Measurements from ENCODE around the gene C17orf75.
"Not testable (repeated sequence)": the region's sequence is repeated elsewhere in the genome, so short reads cannot be mapped to it uniquely, and the experiment has no call there.

Gene C17orf75, protein sequence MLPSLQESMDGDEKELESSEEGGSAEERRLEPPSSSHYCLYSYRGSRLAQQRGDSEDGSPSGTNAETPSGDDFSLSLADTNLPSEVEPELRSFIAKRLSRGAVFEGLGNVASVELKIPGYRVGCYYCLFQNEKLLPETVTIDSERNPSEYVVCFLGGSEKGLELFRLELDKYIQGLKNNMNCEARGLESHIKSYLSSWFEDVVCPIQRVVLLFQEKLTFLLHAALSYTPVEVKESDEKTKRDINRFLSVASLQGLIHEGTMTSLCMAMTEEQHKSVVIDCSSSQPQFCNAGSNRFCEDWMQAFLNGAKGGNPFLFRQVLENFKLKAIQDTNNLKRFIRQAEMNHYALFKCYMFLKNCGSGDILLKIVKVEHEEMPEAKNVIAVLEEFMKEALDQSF

GRCh38 chr17:32341857-32342602, at the start of gene C17orf75:
Gene C17orf75, minus strand, starts transcription at chr17:32342173. Its CDS starts 34 bp downstream, at chr17:32342139.
- intact Hi-C loops (cut with micrococcal nuclease): no loop called here
- peaks cover 11% of the 10 kb centered on the region for H3K36me3 Mint-ChIP-seq (ENCODE audit: low read depth)
- H3K27ac Mint-ChIP-seq: peak within 1 kb of the TSS; percentile 100
- no peaks in the 10 kb centered on the region for H3K27me3 Mint-ChIP-seq
- no peaks in the 10 kb centered on the region for H3K9me3 Mint-ChIP-seq
- H3K4me1 Mint-ChIP-seq (ENCODE audit: low read depth): peaks cover 59% of the 10 kb centered on the region
- peak within 1 kb of the TSS; percentile 97 for H3K4me3 Mint-ChIP-seq

- Mint-ChIP-seq H3K36me3 (ENCODE audit: low read depth) (peaks cover 47% of the 10 kb centered on the region), H3K9me3 (no peaks in the 10 kb centered on the region), H3K27me3 (no peaks in the 10 kb centered on the region), H3K27ac (no peak overlapping the region), H3K4me1 (ENCODE audit: low read depth) (peaks cover 17% of the 10 kb centered on the region), H3K4me3 (no peak overlapping the region)
- intact Hi-C loops (cut with micrococcal nuclease): no loop called here
These were observed 46.9 kb upstream of the C17orf75 start for GRCh38 chr17:32388613-32389459.

GRCh38 chr17:32388128-32388527, 46.2 kb upstream of the C17orf75 start:
- H3K9me3 Mint-ChIP-seq; intact Hi-C loops (cut with micrococcal nuclease); H3K27me3 Mint-ChIP-seq; H3K27ac Mint-ChIP-seq; H3K4me3 Mint-ChIP-seq: not testable (repeated sequence)
- H3K36me3 Mint-ChIP-seq (ENCODE audit: low read depth): peaks cover 54% of the 10 kb centered on the region
- H3K4me1 Mint-ChIP-seq (ENCODE audit: low read depth): peaks cover 17% of the 10 kb centered on the region

GRCh38 chr17:32386844-32387243, 44.9 kb upstream of the C17orf75 start:
- Mint-ChIP-seq H3K36me3 (ENCODE audit: low read depth) (peaks cover 66% of the 10 kb centered on the region), H3K4me3 (no peak overlapping the region), H3K4me1 (ENCODE audit: low read depth) (peaks cover 26% of the 10 kb centered on the region), H3K27ac (no peak overlapping the region), H3K27me3 (no peaks in the 10 kb centered on the region), H3K9me3 (no peaks in the 10 kb centered on the region)
- intact Hi-C loops (cut with micrococcal nuclease): loop anchor here (1.0 kb wide), 1 partner anchor 10 kb away; no protein-coding TSS in a partner anchor

DNA sequence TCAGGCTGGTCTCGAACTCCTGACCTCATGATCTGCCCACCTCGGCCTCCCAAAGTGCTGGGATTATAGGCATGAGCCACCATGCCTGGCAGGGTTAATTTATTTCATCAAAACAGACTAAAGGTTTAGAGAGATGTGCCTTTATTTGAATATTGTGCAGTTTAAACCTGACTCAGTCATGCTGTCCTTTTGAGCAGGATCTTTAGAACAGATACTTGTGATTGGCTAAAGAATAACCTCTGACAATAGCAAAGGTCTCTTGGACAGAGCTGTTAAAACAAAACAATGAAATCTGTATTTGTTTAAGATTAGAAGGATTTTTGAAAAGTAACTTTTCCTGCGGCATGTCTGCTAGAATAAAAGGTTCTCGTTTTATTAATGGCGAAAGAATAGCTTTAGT, 44.0 kb upstream of the C17orf75 start:
- intact Hi-C loops (cut with micrococcal nuclease): no loop called here
- Mint-ChIP-seq H3K27ac (no peak overlapping the region), H3K36me3 (ENCODE audit: low read depth) (peaks cover 73% of the 10 kb centered on the region), H3K27me3 (no peaks in the 10 kb centered on the region), H3K4me1 (ENCODE audit: low read depth) (peaks cover 26% of the 10 kb centered on the region), H3K4me3 (no peak overlapping the region), H3K9me3 (no peaks in the 10 kb centered on the region)

DNA sequence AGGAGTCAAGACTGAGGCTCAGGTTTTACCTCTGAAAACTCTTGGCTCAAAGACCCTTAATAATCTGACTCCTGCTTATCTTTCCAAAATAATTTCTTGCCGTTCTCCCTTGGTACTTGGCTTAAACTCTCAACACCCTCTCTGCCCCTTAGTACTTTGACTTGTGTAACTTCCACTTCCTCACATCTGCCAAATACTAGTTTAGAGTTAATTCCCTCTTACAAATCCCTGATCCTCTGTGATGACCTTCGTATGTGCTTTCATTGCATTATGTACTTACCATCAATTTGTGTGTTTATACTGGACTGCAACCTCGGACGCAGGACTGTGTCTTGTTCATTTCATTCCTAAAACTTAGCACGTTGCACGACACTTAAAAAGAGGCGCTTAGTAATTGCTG, 43.1 kb upstream of the C17orf75 start:
- Mint-ChIP-seq H3K9me3 (no peaks in the 10 kb centered on the region), H3K4me1 (ENCODE audit: low read depth) (peaks cover 26% of the 10 kb centered on the region), H3K27me3 (no peaks in the 10 kb centered on the region), H3K36me3 (ENCODE audit: low read depth) (peaks cover 80% of the 10 kb centered on the region), H3K27ac (no peak overlapping the region), H3K4me3 (no peak overlapping the region)
- intact Hi-C loops (cut with micrococcal nuclease): no loop called here

DNA sequence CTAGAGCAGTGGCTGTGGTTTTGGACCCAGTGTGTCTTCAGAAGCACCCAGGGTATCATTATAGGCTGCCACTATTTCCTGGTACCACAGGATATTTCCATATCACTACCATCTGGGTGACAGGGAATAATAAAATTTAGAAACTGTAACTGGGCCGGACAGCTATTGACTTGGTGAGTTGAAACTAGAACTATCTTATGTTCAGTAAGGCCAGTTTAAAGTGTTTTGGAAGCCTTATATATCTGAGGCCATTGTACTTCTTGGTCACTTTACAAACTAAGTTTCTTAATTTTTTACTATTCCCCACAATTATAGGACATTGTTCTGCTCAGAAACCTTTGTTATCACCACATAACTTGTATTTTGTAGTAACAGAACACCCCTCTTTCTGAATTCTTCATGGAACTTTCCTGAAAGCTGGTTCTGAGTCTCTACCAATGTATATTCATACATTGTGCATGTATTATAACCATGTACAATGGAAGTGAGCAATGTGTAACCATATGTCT, 42.0 kb upstream of the C17orf75 start:
- Mint-ChIP-seq H3K4me1 (ENCODE audit: low read depth) (peaks cover 26% of the 10 kb centered on the region), H3K27me3 (no peaks in the 10 kb centered on the region), H3K27ac (no peak overlapping the region), H3K4me3 (no peak overlapping the region), H3K36me3 (ENCODE audit: low read depth) (peaks cover 83% of the 10 kb centered on the region), H3K9me3 (no peaks in the 10 kb centered on the region)
- intact Hi-C loops (cut with micrococcal nuclease): no loop called here

DNA sequence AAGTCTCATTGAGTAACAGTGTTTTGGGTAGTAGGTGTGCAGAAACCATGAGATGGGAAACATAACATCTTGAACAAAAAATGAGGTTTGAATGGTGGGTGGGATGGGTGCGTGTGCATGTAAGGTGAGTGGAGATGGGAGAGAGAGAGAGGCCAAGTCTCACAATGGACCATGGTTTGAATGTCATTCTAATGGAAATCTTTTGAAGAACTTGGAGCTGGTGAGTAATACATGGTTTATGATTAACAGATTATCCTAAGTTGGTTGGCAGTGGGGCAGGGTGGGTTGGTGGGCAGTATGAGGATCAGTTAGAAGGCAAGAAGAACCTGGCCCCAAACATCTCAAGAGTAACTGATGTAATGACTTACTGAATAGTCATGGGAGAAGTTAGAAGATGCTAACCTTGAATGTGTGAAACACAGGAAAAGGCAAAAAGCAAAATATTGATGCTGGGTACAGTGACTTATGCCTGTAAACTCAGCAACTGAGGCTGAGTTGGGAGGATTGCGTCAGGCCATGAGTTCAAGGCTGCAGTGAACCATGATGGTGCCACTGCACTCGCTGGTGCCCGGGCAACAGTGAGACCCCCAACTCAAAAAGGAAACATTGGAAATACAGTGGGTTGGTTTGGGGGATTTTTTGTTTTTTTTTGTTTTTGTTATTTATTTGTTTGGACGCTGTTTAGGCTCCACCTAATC, 40.7 kb upstream of the C17orf75 start:
- intact Hi-C loops (cut with micrococcal nuclease): no loop called here
- no peak overlapping the region for H3K4me3 Mint-ChIP-seq
- no peaks in the 10 kb centered on the region for H3K27me3 Mint-ChIP-seq
- H3K9me3 Mint-ChIP-seq: no peaks in the 10 kb centered on the region
- peaks cover 84% of the 10 kb centered on the region for H3K36me3 Mint-ChIP-seq (ENCODE audit: low read depth)
- peaks cover 26% of the 10 kb centered on the region for H3K4me1 Mint-ChIP-seq (ENCODE audit: low read depth)
- H3K27ac Mint-ChIP-seq: no peak overlapping the region

- Mint-ChIP-seq H3K9me3 (no peaks in the 10 kb centered on the region), H3K4me3 (no peak overlapping the region), H3K4me1 (ENCODE audit: low read depth) (peaks cover 5% of the 10 kb centered on the region), H3K36me3 (ENCODE audit: low read depth) (peaks cover 90% of the 10 kb centered on the region), H3K27me3 (no peaks in the 10 kb centered on the region), H3K27ac (no peak overlapping the region)
- intact Hi-C loops (cut with micrococcal nuclease): no loop called here
These were observed 28.5 kb upstream of the C17orf75 start for GRCh38 chr17:32370426-32370825.

DNA sequence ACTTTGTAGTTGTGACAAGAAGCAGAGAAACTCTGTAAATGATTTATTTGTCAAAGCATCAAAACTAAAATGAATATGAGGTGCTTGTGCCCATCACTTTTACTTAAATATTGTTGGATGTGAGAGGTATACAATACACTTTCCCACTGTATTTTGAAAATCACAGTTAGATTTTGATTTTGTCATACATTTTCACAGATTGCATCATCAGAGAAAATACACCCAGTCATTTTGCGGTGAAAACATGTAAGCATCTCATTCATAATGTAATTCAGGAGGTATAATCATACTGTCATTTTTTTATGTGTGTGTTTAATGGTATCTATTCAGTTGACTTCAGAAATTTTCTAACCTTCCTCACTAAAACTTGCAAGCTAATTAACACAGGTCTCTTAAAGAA, 19.3 kb upstream of the C17orf75 start:
- H3K9me3 Mint-ChIP-seq: no peaks in the 10 kb centered on the region
- peaks cover 25% of the 10 kb centered on the region for H3K4me1 Mint-ChIP-seq (ENCODE audit: low read depth)
- H3K4me3 Mint-ChIP-seq: no peak overlapping the region
- no peak overlapping the region for H3K27ac Mint-ChIP-seq
- H3K27me3 Mint-ChIP-seq: no peaks in the 10 kb centered on the region
- peaks cover 98% of the 10 kb centered on the region for H3K36me3 Mint-ChIP-seq (ENCODE audit: low read depth)
- intact Hi-C loops (cut with micrococcal nuclease): loop anchor here (10.0 kb wide), 1 partner anchor 156 kb away; no protein-coding TSS in a partner anchor

GRCh38 chr17:32357615-32358014, 15.6 kb upstream of the C17orf75 start:
- H3K36me3 Mint-ChIP-seq (ENCODE audit: low read depth): peaks cover 98% of the 10 kb centered on the region
- no peak overlapping the region for H3K27ac Mint-ChIP-seq
- H3K4me3 Mint-ChIP-seq: no peak overlapping the region
- peaks cover 49% of the 10 kb centered on the region for H3K4me1 Mint-ChIP-seq (ENCODE audit: low read depth)
- intact Hi-C loops (cut with micrococcal nuclease): loop anchor here (10.0 kb wide), 1 partner anchor 363 kb away; no protein-coding TSS in a partner anchor
- no peaks in the 10 kb centered on the region for H3K27me3 Mint-ChIP-seq
- no peaks in the 10 kb centered on the region for H3K9me3 Mint-ChIP-seq

GRCh38 chr17:32356750-32357149, 14.8 kb upstream of the C17orf75 start:
- peaks cover 45% of the 10 kb centered on the region for H3K4me1 Mint-ChIP-seq (ENCODE audit: low read depth)
- H3K27ac Mint-ChIP-seq: no peak overlapping the region

DNA sequence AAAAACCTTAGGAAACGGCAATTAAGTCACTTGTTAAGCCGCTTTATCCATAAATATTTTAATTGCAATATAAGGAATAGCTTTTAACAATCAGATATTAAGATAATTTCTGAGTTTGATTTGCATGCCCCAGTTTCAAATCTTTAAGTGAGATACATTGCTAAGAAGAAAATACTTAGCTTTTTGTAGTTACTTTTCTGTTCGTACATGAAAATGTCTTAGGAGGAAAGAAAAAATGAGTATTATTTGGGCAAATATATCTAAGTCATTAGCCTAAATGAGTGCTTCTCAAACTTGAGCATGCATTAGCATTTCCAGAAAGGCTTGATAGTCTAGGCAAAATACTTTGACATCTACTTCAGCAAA, 14.4 kb upstream of the C17orf75 start:
- H3K9me3 Mint-ChIP-seq: no peaks in the 10 kb centered on the region
- no peaks in the 10 kb centered on the region for H3K27me3 Mint-ChIP-seq
- no peak overlapping the region for H3K27ac Mint-ChIP-seq
- peaks cover 98% of the 10 kb centered on the region for H3K36me3 Mint-ChIP-seq (ENCODE audit: low read depth)
- peak overlapping the region; percentile 30 for H3K4me3 Mint-ChIP-seq
- intact Hi-C loops (cut with micrococcal nuclease): loop anchor here (10.0 kb wide), 1 partner anchor 362 kb away; no protein-coding TSS in a partner anchor
- peaks cover 43% of the 10 kb centered on the region for H3K4me1 Mint-ChIP-seq (ENCODE audit: low read depth)

More at GRCh38 chr17:32356750-32357149, 14.8 kb upstream of the C17orf75 start:
- Mint-ChIP-seq H3K4me3 (peak overlapping the region; percentile 30), H3K27me3 (no peaks in the 10 kb centered on the region), H3K9me3 (no peaks in the 10 kb centered on the region), H3K36me3 (ENCODE audit: low read depth) (peaks cover 98% of the 10 kb centered on the region)
- intact Hi-C loops (cut with micrococcal nuclease): loop anchor here (10.0 kb wide), 1 partner anchor 362 kb away; no protein-coding TSS in a partner anchor

Measured in dendritic cell treated with granulocyte-macrophage colony-stimulating factor and Interleukin-4, amounts not matched to agents 40 ng/mL and 50 ng/mL, for 4 days (primary cell).